GM21717 (cell line): ENCODE measurements around the gene MSH4.
"Not testable (repeated sequence)": the region's sequence is repeated elsewhere in the genome, so short reads cannot be mapped to it uniquely, and the experiment has no call there.

ENCODE experiments used
- ATAC-seq: cut with Tn5 transposase; IDR thresholded peaks from one replicate; pipeline ENCODE4 v1.9.1; 2021; ENCODE audit warnings: mild to moderate bottlenecking, moderate library complexity; ENCODE audit not compliant: unreplicated experiment

Gene MSH4

DNA sequence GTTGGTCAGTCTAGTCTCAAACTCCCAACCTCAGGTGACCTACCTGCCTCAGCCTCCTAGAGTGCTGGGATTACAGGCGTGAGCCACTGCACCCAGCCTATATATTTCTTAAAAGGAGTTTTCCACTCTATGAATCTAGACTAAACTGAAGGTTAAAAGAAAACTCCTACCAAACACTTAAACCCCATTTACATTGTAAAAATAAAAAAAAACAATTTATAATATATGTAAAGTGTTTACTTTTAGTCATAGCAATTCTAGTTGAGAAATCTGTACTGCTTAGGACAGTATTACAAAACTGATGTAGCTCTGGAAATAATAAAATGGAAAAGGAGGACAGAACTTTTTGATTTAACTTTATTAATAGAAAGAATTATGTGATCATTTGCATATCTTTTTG is 126.0 kb downstream of the MSH4 start:
- no peak for ATAC-seq

DNA sequence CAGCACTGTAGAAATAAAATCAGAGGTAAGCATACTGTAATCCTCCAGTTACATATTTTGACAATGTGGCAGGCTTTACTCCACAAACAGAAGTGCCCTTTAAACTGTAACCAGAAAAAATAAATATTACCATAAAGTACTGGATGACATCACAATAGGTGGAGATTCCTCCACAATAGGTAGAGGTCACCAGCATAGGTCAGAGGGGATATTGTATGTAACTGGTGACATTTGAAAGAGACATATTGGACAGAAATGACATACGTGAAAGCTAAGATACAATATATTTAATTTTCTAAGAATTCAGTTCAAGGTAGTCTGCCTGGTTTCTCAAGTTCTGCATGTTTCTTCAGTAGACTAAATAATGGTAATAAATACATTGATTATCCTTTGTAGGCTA is 135.6 kb downstream of the MSH4 start, which contains the start of gene ASB17:
ASB17 (minus strand) TSS at position 101 of the 400 bp plus-strand sequence. CDS start 113 bp downstream, outside the sequence.
- no peak for ATAC-seq

DNA sequence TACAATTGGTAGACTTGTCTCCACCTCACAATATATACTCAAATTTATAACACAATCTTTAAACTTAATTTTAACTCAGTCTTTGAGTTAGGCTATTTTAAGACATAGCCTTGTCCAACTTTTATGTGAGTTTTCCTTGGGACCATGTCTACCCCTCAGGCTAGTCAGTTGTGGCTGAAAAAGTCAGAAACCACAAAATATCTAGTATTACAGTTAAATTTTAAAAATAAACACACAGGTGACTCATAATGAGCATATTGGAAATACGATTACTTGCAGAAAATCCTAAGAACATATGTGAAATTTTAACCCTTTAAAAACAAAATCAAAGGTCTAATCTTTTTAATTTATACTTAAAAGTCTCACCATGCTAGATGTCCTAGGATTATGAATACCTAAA is 140.4 kb downstream of the MSH4 start:
- no peak for ATAC-seq

DNA sequence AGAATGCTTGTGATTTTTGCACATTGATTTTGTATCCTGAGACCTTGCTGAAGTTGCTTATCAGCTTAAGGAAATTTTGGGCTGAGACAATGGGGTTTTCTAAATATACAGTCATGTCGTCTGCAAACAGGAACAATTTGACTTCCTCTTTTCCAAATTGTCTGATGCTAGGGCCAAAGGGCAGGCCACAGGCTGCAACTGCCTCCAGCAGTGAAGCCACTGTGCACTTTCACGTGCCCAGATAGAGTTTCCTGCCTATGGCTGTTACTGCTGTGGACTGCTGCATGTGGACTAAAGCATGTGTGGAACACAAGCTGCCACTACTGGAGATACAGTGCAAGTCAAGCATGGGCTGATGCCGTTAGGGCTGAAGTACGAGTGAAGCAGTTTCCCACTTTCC is 146.4 kb downstream of the MSH4 start:
- ATAC-seq: not testable (repeated sequence)

DNA sequence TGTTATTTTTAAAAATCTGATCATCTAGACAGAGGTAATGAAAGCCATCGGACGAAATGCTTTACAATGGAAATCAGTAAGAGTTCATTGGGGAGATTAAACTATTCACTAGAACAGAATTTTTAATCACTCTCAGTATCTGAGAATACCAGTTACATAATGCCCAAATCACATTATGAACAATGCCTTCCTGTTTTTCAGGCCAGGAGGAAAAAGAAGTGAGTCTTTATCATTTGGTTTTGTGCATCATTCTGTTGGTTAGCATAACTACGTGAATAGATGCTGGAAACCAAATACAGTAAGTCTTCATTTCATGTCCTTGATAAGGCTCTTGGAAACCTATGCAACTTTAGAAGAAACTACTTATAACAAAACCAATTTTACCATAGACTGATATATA is 153.5 kb downstream of the MSH4 start:
- no peak for ATAC-seq

DNA sequence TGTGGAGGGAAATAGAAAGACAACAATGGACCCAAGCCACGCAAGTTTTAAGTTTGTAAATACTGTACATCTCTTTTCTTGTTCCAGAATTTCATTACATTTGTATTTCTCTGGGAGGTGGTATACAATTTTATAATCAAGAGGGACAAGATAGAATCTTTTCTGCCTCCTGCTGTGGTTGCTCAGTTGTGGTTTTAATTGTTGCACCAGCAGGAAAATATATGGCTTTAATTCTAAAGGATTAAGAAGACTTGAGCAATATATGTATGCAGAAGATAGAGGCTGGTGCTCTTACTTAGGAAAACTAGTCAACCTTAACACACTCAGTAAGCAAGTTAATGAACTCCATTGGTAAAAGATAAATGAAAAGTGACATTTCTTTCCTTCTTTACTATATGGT is 155.3 kb downstream of the MSH4 start:
- no peak for ATAC-seq

DNA sequence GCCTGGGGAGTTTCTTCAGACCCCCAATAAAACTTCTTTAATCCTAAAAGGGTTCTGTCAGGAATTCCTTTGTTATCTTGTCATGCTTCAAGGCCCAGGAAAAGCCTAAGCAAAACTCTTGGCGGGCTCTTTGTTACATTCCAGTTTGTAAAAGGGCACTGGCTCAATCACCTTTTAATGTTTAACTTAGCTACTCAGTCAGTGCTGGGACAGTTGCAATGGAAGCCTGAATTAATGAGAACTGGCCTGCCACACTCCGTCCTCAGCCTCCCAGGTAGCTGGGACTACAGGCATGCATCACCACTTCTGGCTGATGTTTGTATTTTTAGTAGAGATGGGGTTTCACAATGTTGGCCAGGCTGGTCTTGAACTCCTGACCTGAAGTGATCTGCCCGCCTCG is 156.8 kb downstream of the MSH4 start:
- no peak for ATAC-seq

DNA sequence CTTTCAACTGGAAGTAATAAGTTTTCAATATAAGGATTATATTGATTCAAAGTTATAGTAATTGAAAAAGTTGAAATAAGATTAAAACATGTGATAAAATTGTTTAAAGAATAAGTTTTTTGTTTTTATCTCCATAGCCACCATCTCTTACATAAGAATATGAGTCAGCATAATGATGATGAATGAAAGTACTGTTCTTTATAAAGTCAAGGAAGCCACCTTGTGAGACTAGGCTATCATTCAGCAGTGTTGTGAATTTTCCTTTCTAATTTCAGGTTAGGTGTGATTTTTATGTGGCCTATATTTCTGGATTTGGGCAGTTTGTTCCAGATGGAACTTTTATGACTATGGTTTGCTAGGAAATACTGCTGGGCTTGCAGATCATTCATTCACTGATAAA is 157.9 kb downstream of the MSH4 start:
- ATAC-seq: no peak
